ENCODE results near the gene GSTP1.
"Not testable (repeated sequence)": the region's sequence is repeated elsewhere in the genome, so short reads cannot be mapped to it uniquely, and the experiment has no call there.

The GSTP1 gene

DNA sequence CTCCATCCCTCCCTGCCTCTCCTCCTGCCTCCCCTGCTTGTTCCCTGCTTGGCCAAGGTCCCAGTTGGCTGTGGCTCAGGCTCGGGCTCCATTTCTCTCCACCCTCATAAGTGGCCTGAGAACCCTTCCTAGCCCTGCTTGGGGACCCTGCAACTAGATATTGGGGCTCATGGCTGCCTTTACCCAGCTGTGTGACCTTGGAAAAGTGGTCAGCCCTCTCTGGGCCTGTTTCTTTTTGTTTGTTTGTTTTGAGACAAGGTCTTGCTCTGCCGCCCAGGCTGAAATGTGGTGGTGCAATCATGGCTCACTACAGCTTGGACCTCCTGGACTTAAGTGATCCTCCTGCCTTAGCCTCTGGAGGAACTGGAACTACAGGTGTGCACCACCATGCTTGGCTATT lies 40.0 kb upstream of the GSTP1 start:
- H3K79me2 ChIP-seq (ENCODE audit: control insufficient read depth, low read length) = no peaks in the 10 kb centered on the region
- H3F3A ChIP-seq (ENCODE audit: control insufficient read depth, insufficient read depth) = no peaks in the 10 kb centered on the region
- H3K27me3 ChIP-seq (ENCODE audit: control insufficient read depth, low read length) = peaks cover 13% of the 10 kb centered on the region; the same call in 1 of the 2 replicates
- H3K9me2 ChIP-seq (replicated peaks; ENCODE audit: control insufficient read depth, low read length) = no peaks in the 10 kb centered on the region
- no peaks in the 10 kb centered on the region for H4K20me1 ChIP-seq (ENCODE audit: control insufficient read depth, insufficient read depth, low read depth, low read length)
- H3K9me3 ChIP-seq (ENCODE audit: control insufficient read depth, insufficient read depth, low read length) = no peaks in the 10 kb centered on the region
- TF ChIP-seq, protein P1, sequence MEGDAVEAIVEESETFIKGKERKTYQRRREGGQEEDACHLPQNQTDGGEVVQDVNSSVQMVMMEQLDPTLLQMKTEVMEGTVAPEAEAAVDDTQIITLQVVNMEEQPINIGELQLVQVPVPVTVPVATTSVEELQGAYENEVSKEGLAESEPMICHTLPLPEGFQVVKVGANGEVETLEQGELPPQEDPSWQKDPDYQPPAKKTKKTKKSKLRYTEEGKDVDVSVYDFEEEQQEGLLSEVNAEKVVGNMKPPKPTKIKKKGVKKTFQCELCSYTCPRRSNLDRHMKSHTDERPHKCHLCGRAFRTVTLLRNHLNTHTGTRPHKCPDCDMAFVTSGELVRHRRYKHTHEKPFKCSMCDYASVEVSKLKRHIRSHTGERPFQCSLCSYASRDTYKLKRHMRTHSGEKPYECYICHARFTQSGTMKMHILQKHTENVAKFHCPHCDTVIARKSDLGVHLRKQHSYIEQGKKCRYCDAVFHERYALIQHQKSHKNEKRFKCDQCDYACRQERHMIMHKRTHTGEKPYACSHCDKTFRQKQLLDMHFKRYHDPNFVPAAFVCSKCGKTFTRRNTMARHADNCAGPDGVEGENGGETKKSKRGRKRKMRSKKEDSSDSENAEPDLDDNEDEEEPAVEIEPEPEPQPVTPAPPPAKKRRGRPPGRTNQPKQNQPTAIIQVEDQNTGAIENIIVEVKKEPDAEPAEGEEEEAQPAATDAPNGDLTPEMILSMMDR (IDR thresholded peaks at IDR 0.05; ENCODE audit: low read depth, low read length, poor library complexity, severe bottlenecking) = no peak
- no peak overlapping the region for H3K4me3 ChIP-seq (ENCODE audit: low read length)
- H3K27ac ChIP-seq (ENCODE audit: low read depth, low read length) = no peak overlapping the region
- H3K4me1 ChIP-seq (ENCODE audit: control insufficient read depth, low read length) = no peaks in the 10 kb centered on the region
- H3K36me3 ChIP-seq (ENCODE audit: control insufficient read depth, low read length) = no peaks in the 10 kb centered on the region
- no peak overlapping the region for H3K4me2 ChIP-seq (ENCODE audit: low read length)

DNA sequence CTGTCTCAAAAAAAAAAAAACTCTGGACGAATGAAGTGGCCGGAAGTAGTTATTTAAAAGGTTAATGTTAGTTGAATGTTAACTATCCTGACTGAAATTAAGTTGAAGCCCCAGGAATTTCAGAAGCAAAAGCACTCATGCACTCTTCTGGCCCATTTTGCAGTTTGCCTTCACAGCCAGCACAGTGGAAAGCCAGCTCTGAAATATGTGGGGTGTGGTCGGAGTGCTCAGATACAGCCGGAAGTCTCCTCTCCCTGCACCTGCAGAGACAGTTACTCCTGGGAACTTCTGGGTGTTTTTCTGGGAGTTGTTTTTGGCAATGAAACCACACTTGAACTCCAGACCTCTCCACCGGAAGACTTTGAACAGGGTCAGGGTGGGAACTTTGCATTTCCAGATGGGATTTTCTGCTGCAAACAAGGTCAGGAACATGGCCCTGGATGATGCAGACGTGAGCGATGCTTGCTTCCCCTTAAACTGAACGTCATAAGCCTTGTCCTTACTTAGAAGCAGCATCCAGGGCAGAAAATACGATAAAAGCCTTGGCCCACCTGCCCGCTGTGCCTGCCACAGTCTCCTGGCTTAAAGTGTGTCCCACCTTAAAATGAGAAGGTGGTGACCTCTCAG lies 38.9 kb upstream of the GSTP1 start:
- H3K79me2 ChIP-seq (ENCODE audit: control insufficient read depth, low read length) = no peaks in the 10 kb centered on the region
- H3K36me3 ChIP-seq (ENCODE audit: control insufficient read depth, low read length) = no peaks in the 10 kb centered on the region
- H3K27ac ChIP-seq (ENCODE audit: low read depth, low read length) = no peak overlapping the region
- no peaks in the 10 kb centered on the region for H3F3A ChIP-seq (ENCODE audit: control insufficient read depth, insufficient read depth)
- no peak overlapping the region for H3K4me2 ChIP-seq (ENCODE audit: low read length)
- H3K4me1 ChIP-seq (ENCODE audit: control insufficient read depth, low read length) = no peaks in the 10 kb centered on the region
- H4K20me1 ChIP-seq (ENCODE audit: control insufficient read depth, insufficient read depth, low read depth, low read length) = no peaks in the 10 kb centered on the region
- H3K9me3 ChIP-seq (ENCODE audit: control insufficient read depth, insufficient read depth, low read length) = no peaks in the 10 kb centered on the region
- no peak overlapping the region for H3K4me3 ChIP-seq (ENCODE audit: low read length)
- H3K9me2 ChIP-seq (replicated peaks; ENCODE audit: control insufficient read depth, low read length) = no peaks in the 10 kb centered on the region
- no peak for TF ChIP-seq EZH2phosphoT487 (IDR thresholded peaks at IDR 0.05; ENCODE audit: borderline replicate concordance, low read length)
- TF ChIP-seq, protein P1 (IDR thresholded peaks at IDR 0.05; ENCODE audit: low read depth, low read length, poor library complexity, severe bottlenecking) = no peak
- H3K27me3 ChIP-seq (ENCODE audit: control insufficient read depth, low read length) = peaks cover 13% of the 10 kb centered on the region; the same call in 1 of the 2 replicates

DNA sequence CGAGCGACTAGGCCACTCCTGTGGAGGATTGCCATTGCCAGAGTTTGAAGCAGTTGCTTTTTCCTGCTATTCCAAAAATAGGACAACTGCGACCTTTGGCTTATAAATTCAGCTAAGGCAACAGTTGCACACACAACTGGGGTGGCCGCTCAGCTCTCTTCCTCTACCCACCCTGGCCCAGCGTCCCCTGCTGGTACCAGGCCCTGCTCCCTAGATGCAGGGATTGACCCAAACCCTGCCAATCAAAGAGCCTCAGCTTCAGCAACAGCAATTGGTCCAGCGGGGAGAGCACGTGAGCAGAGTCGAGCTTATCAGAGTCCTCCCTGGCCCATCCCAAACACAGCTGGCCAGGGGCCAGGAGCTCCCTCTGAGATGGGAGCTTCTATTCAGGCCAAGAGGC lies 38.3 kb upstream of the GSTP1 start:
- peaks cover 13% of the 10 kb centered on the region; the same call in 1 of the 2 replicates for H3K27me3 ChIP-seq (ENCODE audit: control insufficient read depth, low read length)
- no peak overlapping the region for H3K4me2 ChIP-seq (ENCODE audit: low read length)

DNA sequence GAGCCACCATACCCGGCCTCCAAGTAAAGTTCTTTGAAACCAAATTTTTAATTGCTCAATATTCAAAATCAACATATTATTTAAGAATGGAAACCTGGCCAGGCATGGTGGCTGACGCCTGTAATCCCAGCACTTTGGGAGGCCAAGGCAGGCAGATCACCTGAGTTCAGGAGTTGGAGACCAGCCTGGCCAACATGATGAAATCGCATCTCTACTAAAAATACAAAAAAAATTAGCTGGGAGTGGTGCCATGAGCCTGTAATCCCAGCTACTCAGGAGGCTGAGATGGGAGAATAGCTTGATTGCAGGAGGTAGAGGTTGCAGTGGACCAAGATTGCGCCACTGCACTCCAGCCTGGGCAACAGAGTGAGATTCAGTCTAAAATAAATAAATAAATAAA lies 35.5 kb upstream of the GSTP1 start:
- not testable (repeated sequence) for H3K9me2 ChIP-seq (replicated peaks; ENCODE audit: control insufficient read depth, low read length); H3K79me2 ChIP-seq (ENCODE audit: control insufficient read depth, low read length); H3K36me3 ChIP-seq (ENCODE audit: control insufficient read depth, low read length); H3K4me3 ChIP-seq (ENCODE audit: low read length); H3K27ac ChIP-seq (ENCODE audit: low read depth, low read length); H3K4me2 ChIP-seq (ENCODE audit: low read length); H4K20me1 ChIP-seq (ENCODE audit: control insufficient read depth, insufficient read depth, low read depth, low read length); H3F3A ChIP-seq (ENCODE audit: control insufficient read depth, insufficient read depth); H3K4me1 ChIP-seq (ENCODE audit: control insufficient read depth, low read length)
- Histone ChIP-seq H3K27me3 (ENCODE audit: control insufficient read depth, low read length) (peaks cover 13% of the 10 kb centered on the region; the same call in 1 of the 2 replicates), H3K9me3 (ENCODE audit: control insufficient read depth, insufficient read depth, low read length) (peaks cover 22% of the 10 kb centered on the region)

More for the DNA sequence above, 38.3 kb upstream of the GSTP1 start:
- Histone ChIP-seq H3K9me2 (replicated peaks; ENCODE audit: control insufficient read depth, low read length) (no peaks in the 10 kb centered on the region), H3K4me1 (ENCODE audit: control insufficient read depth, low read length) (no peaks in the 10 kb centered on the region), H3K36me3 (ENCODE audit: control insufficient read depth, low read length) (no peaks in the 10 kb centered on the region), H3K9me3 (ENCODE audit: control insufficient read depth, insufficient read depth, low read length) (peaks cover 3% of the 10 kb centered on the region), H3K79me2 (ENCODE audit: control insufficient read depth, low read length) (no peaks in the 10 kb centered on the region), H3F3A (ENCODE audit: control insufficient read depth, insufficient read depth) (no peaks in the 10 kb centered on the region), H4K20me1 (ENCODE audit: control insufficient read depth, insufficient read depth, low read depth, low read length) (no peaks in the 10 kb centered on the region), H3K4me3 (ENCODE audit: low read length) (no peak overlapping the region), H3K27ac (ENCODE audit: low read depth, low read length) (no peak overlapping the region)
- no peak for TF ChIP-seq EZH2phosphoT487 (IDR thresholded peaks at IDR 0.05; ENCODE audit: borderline replicate concordance, low read length)
- TF ChIP-seq, protein P1 (IDR thresholded peaks at IDR 0.05; ENCODE audit: low read depth, low read length, poor library complexity, severe bottlenecking) = no peak
